DMS53 (cell line): Measurements from ENCODE around the gene CKAP5.
A peak's percentile ranks its signal among the peaks of the same experiment; 100 is the strongest.
"Not testable (repeated sequence)": the region's sequence is repeated elsewhere in the genome, so short reads cannot be mapped to it uniquely, and the experiment has no call there.

ENCODE experiments used
- DNase-seq: peaks from one replicate; lab custom pipeline; 2025; lab: John Stamatoyannopoulos, UW

Gene CKAP5

GRCh38 chr11:46855167-46855566, 9.1 kb upstream of the CKAP5 start:
- DNase-seq = no peak

GRCh38 chr11:46850829-46851380, 4.8 kb upstream of the CKAP5 start:
- DNase-seq = no peak

- DNase-seq = no peak
Observed at GRCh38 chr11:46849631-46850030, 3.6 kb upstream of the CKAP5 start.

- no peak for DNase-seq
Observed at GRCh38 chr11:46846510-46846830, 390 bp upstream of the CKAP5 start.

- no peak for DNase-seq
Observed at GRCh38 chr11:46845440-46845739, 690 bp downstream of the CKAP5 start.

GRCh38 chr11:46840116-46840515, 6.0 kb downstream of the CKAP5 start:
- DNase-seq = no peak

- no peak for DNase-seq
Observed at GRCh38 chr11:46838501-46838900, 7.6 kb downstream of the CKAP5 start.

GRCh38 chr11:46837860-46838259, 8.2 kb downstream of the CKAP5 start:
- no peak for DNase-seq

- no peak for DNase-seq
Observed at GRCh38 chr11:46836870-46837269, 9.2 kb downstream of the CKAP5 start.

GRCh38 chr11:46836431-46836830, 9.6 kb downstream of the CKAP5 start:
- no peak for DNase-seq

GRCh38 chr11:46835897-46836296, 10.2 kb downstream of the CKAP5 start:
- no peak for DNase-seq

GRCh38 chr11:46834821-46835220, 11.3 kb downstream of the CKAP5 start:
- no peak for DNase-seq

GRCh38 chr11:46832511-46833214, 13.4 kb downstream of the CKAP5 start:
- DNase-seq = no peak

- DNase-seq = no peak
Observed at GRCh38 chr11:46827995-46828394, 18.1 kb downstream of the CKAP5 start.

GRCh38 chr11:46826310-46827044, 19.6 kb downstream of the CKAP5 start:
- no peak for DNase-seq

- peak; percentile 43 for DNase-seq
Observed at GRCh38 chr11:46808799-46809431, 37.2 kb downstream of the CKAP5 start.

GRCh38 chr11:46801694-46802470, 44.2 kb downstream of the CKAP5 start:
- no peak for DNase-seq

GRCh38 chr11:46800177-46800576, 45.9 kb downstream of the CKAP5 start:
- DNase-seq = no peak

- DNase-seq = not testable (repeated sequence)
Observed at GRCh38 chr11:46799725-46800124, 46.4 kb downstream of the CKAP5 start.

- DNase-seq = peak; percentile 8
Observed at GRCh38 chr11:46778416-46778815, 67.7 kb downstream of the CKAP5 start.

GRCh38 chr11:46776878-46777277, 69.2 kb downstream of the CKAP5 start:
- no peak for DNase-seq

GRCh38 chr11:46769636-46770221, 76.4 kb downstream of the CKAP5 start:
- no peak for DNase-seq
